ENCODE measurements around the gene SCPEP1. TPM values are rescaled to one million over a fixed set of nuclear protein-coding genes. Genes with fewer than 3 reads are reported as not detected.
"Not testable (repeated sequence)": the region's sequence is repeated elsewhere in the genome, so short reads cannot be mapped to it uniquely, and the experiment has no call there.

The SCPEP1 gene
- total RNA-seq, 1 experiment from 2014 or later = 29.6 TPM

DNA sequence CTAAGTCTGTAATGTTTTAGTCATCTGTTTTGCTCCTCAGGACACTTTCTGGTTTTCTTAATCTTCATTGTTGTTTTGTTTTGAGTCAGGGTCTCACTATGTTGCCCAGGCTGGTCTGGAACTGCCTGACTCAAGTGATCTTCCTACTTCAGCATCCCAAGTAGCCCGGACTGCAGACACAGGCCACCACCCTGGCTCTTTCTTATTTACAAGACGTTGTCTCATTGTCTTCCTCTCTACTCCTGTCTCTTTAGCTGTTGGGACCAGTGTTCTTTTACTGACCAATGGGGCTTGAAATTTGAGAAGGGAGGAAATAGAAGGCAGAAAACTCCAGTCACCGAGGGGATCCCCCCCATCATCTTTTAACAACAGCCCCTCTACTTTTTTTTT is 1.2 kb downstream of the SCPEP1 start:
- Histone ChIP-seq H2BK12ac (ENCODE audit: insufficient read length, low read depth, low read length) (no peak overlapping the region), H3K4me2 (ENCODE audit: insufficient read depth, insufficient read length, low read length) (peak overlapping the region; percentile 57), H3K79me1 (ENCODE audit: insufficient read depth, low read depth, low read length, poor library complexity, severe bottlenecking) (no peaks in the 10 kb centered on the region), H3K23me2 (ENCODE audit: insufficient read length, low read depth, low read length, poor library complexity, severe bottlenecking) (peaks cover 15% of the 10 kb centered on the region), H2AK5ac (ENCODE audit: insufficient read length, low read length) (no peak overlapping the region), H3T11ph (ENCODE audit: low read length) (no peak overlapping the region), H4K8ac (replicated peaks; ENCODE audit: insufficient read length, low read depth, low read length) (no peak overlapping the region), H2AFZ (ENCODE audit: low read length) (no peak overlapping the region), H3K4ac (ENCODE audit: low read depth, low read length) (no peak overlapping the region), H3K9me3 (ENCODE audit: control insufficient read depth, low read depth, low read length) (no peaks in the 10 kb centered on the region), H2BK120ac (ENCODE audit: low read depth, low read length, poor library complexity, severe bottlenecking) (no peak overlapping the region), H3K4me1 (ENCODE audit: insufficient read depth, low read length) (peaks cover 5% of the 10 kb centered on the region; the same call in 1 of the 2 replicates), H3K18ac (ENCODE audit: insufficient read length, low read depth, low read length) (no peak overlapping the region), H4K91ac (ENCODE audit: insufficient read length, low read depth, low read length) (no peak overlapping the region), H3K23ac (ENCODE audit: insufficient read length, low read depth, low read length) (no peak overlapping the region), H4K20me1 (ENCODE audit: control insufficient read depth, insufficient read depth, insufficient read length) (no peaks in the 10 kb centered on the region), H3K27ac (ENCODE audit: insufficient read length, low read depth, low read length) (no peak overlapping the region), H2BK20ac (ENCODE audit: low read depth, low read length, poor library complexity, severe bottlenecking) (no peak overlapping the region), H3K79me2 (ENCODE audit: insufficient read depth, low read length) (no peaks in the 10 kb centered on the region), H3K14ac (ENCODE audit: insufficient read depth, low read length) (no peak overlapping the region), H2BK5ac (ENCODE audit: insufficient read length, low read length) (no peak overlapping the region), H4K5ac (ENCODE audit: insufficient read length, low read depth, low read length) (no peak overlapping the region), H3K27me3 (ENCODE audit: insufficient read depth, low read length) (no peaks in the 10 kb centered on the region), H3K9ac (ENCODE audit: extremely low read depth, insufficient read length, low read length) (no peak overlapping the region), H3K56ac (ENCODE audit: insufficient read length, low read depth, low read length) (no peak overlapping the region), H2BK15ac (ENCODE audit: low read depth, low read length) (no peak overlapping the region)
- H3K4me3 Mint-ChIP-seq = peak overlapping the region; percentile 38 to 86
- 0 out of 2 replicates have a peak, but pooled peaks cover 3% of the 10 kb centered on the region for H3K27me3 Mint-ChIP-seq (ENCODE audit: low read depth)
- WGBS (ENCODE audit: extremely low coverage, insufficient read length, low lambda C conversion rate) = no CpG with 5 or more reads among the region's 3 CpGs
- H3K27ac Mint-ChIP-seq = peak overlapping the region in 2 of 3 experiments; percentile 5 to 35; a peak in 2 of 7 replicates
- H3K4me1 Mint-ChIP-seq = peaks cover 45 to 48% of the 10 kb centered on the region in 2 experiments
- DNase-seq = no peak
- no peaks in the 10 kb centered on the region for H3K9me3 Mint-ChIP-seq
- TF ChIP-seq, protein P1, sequence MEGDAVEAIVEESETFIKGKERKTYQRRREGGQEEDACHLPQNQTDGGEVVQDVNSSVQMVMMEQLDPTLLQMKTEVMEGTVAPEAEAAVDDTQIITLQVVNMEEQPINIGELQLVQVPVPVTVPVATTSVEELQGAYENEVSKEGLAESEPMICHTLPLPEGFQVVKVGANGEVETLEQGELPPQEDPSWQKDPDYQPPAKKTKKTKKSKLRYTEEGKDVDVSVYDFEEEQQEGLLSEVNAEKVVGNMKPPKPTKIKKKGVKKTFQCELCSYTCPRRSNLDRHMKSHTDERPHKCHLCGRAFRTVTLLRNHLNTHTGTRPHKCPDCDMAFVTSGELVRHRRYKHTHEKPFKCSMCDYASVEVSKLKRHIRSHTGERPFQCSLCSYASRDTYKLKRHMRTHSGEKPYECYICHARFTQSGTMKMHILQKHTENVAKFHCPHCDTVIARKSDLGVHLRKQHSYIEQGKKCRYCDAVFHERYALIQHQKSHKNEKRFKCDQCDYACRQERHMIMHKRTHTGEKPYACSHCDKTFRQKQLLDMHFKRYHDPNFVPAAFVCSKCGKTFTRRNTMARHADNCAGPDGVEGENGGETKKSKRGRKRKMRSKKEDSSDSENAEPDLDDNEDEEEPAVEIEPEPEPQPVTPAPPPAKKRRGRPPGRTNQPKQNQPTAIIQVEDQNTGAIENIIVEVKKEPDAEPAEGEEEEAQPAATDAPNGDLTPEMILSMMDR (conservative IDR thresholded peaks at IDR 0.05) = no peak
- H3K36me3 Mint-ChIP-seq (ENCODE audit: insufficient read depth in 1 of 3, low read depth in 3 of 3) = peaks cover 0 to 5% (median 1%) of the 10 kb centered on the region in 3 experiments; a peak in 3 of 7 replicates

DNA sequence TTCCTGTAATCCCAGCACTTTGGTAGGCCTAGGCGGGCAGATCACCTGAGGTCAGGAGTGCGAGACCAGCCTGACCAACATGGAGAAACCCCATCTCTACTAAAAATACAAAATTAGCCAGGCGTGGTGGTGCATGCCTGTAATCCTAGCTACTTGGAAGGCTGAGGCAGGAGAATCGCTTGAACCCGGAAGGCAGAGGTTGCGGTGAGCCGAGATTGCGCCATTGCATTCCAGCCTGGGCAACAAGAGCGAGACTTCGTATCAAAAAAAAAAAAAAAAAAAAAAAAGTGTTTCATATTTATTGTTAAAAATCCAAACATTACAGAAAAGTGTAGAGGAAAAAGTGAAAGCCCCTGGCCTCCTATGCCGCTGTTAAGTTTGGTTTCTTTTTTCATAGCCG is 2.6 kb downstream of the SCPEP1 start:
- not testable (repeated sequence) for H3K27ac Mint-ChIP-seq; H3K27me3 ChIP-seq (ENCODE audit: insufficient read depth, low read length); H3K27me3 Mint-ChIP-seq (ENCODE audit: low read depth); H2BK120ac ChIP-seq (ENCODE audit: low read depth, low read length, poor library complexity, severe bottlenecking); DNase-seq; H4K91ac ChIP-seq (ENCODE audit: insufficient read length, low read depth, low read length); H3K9me3 ChIP-seq (ENCODE audit: control insufficient read depth, low read depth, low read length); H3K79me1 ChIP-seq (ENCODE audit: insufficient read depth, low read depth, low read length, poor library complexity, severe bottlenecking); H3K18ac ChIP-seq (ENCODE audit: insufficient read length, low read depth, low read length); H2AFZ ChIP-seq (ENCODE audit: low read length); H2BK12ac ChIP-seq (ENCODE audit: insufficient read length, low read depth, low read length); H2BK15ac ChIP-seq (ENCODE audit: low read depth, low read length); H2BK20ac ChIP-seq (ENCODE audit: low read depth, low read length, poor library complexity, severe bottlenecking); H3T11ph ChIP-seq (ENCODE audit: low read length); H2BK5ac ChIP-seq (ENCODE audit: insufficient read length, low read length); H3K4me2 ChIP-seq (ENCODE audit: insufficient read depth, insufficient read length, low read length); H2AK5ac ChIP-seq (ENCODE audit: insufficient read length, low read length); H3K79me2 ChIP-seq (ENCODE audit: insufficient read depth, low read length); H4K20me1 ChIP-seq (ENCODE audit: control insufficient read depth, insufficient read depth, insufficient read length); H3K56ac ChIP-seq (ENCODE audit: insufficient read length, low read depth, low read length); H3K4ac ChIP-seq (ENCODE audit: low read depth, low read length); H3K9ac ChIP-seq (ENCODE audit: extremely low read depth, insufficient read length, low read length); H3K4me3 Mint-ChIP-seq; H3K27ac ChIP-seq (ENCODE audit: insufficient read length, low read depth, low read length); H4K8ac ChIP-seq (replicated peaks; ENCODE audit: insufficient read length, low read depth, low read length); H3K9me3 Mint-ChIP-seq; H3K4me1 ChIP-seq (ENCODE audit: insufficient read depth, low read length); H4K5ac ChIP-seq (ENCODE audit: insufficient read length, low read depth, low read length); H3K14ac ChIP-seq (ENCODE audit: insufficient read depth, low read length); H3K23ac ChIP-seq (ENCODE audit: insufficient read length, low read depth, low read length)
- peaks cover 0 to 14% (median 9%) of the 10 kb centered on the region in 3 experiments; a peak in 6 of 7 replicates for H3K36me3 Mint-ChIP-seq (ENCODE audit: insufficient read depth in 1 of 3, low read depth in 3 of 3)
- peaks cover 15% of the 10 kb centered on the region for H3K23me2 ChIP-seq (ENCODE audit: insufficient read length, low read depth, low read length, poor library complexity, severe bottlenecking)
- H3K4me1 Mint-ChIP-seq = peaks cover 38 to 42% of the 10 kb centered on the region in 2 experiments
- WGBS (ENCODE audit: extremely low coverage, insufficient read length, low lambda C conversion rate) = no CpG with 5 or more reads among the region's 12 CpGs
